22Rv1 (cell line): ENCODE data around the gene FUT6.

Experiments
- ZFX ChIP-seq: fragments of 450-650 bp; IDR thresholded peaks from 2 replicates; pipeline ENCODE4 v1.6.1; 2017; ENCODE audit warnings: antibody characterized with exemption, borderline replicate concordance
- TF ChIP-seq, protein P1 (sequence below): fragments of 450-650 bp; IDR thresholded peaks from 2 replicates; pipeline ENCODE4 v1.5.1; 2017; ENCODE audit warnings: mild to moderate bottlenecking

DNA sequence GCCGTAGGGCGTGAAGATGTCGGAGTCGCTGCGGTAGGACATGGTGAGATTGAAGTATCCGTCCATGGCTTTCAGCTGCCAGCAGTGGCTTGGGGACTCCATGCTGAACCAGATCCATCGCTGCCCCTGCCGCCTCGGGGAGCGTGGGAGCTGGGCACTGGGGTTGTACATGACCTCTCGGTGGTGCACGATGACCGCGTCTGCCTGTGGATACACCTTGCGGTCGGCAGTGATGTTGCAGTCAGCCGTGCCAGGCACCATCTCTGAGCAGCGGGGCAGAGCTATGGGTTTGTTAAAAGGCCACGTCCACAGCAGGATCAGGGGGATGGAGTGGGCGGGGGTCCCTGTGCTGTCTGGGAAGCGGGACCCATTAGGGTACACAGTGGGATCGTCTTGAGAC, 7.4 kb downstream of the FUT6 start:
- TF ChIP-seq, protein P1, sequence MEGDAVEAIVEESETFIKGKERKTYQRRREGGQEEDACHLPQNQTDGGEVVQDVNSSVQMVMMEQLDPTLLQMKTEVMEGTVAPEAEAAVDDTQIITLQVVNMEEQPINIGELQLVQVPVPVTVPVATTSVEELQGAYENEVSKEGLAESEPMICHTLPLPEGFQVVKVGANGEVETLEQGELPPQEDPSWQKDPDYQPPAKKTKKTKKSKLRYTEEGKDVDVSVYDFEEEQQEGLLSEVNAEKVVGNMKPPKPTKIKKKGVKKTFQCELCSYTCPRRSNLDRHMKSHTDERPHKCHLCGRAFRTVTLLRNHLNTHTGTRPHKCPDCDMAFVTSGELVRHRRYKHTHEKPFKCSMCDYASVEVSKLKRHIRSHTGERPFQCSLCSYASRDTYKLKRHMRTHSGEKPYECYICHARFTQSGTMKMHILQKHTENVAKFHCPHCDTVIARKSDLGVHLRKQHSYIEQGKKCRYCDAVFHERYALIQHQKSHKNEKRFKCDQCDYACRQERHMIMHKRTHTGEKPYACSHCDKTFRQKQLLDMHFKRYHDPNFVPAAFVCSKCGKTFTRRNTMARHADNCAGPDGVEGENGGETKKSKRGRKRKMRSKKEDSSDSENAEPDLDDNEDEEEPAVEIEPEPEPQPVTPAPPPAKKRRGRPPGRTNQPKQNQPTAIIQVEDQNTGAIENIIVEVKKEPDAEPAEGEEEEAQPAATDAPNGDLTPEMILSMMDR = no peak
- TF ChIP-seq ZFX = no peak
